AG08396 (cell line): ENCODE measurements around the gene SPTB.
"Not testable (repeated sequence)": the region's sequence is repeated elsewhere in the genome, so short reads cannot be mapped to it uniquely, and the experiment has no call there.

Source experiments
- DNase-seq: peaks from one replicate; pipeline ENCODE4 v3.0.0; 2012; ENCODE audit warnings: low spot score, mixed read lengths

The SPTB gene

DNA sequence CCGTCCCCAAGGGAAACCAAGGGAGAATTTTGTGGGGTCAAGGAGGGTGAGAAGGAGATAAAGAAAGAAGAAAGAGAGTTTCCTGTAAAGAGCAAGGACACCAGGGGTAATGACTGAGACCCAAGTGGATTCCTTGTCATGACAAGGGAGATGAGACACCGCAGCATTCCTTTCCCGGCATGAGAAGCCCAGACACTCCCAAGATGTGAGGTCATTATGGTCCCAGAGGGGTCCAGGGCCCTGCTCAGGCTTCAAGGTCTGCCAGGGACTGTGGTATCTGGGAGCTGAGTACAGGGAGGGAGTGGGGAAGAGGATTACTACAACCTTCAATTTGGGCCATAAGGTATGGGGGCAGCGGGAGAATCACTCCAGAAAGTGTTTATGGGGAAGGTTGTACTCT lies 58.1 kb downstream of the SPTB start:
- no peak for DNase-seq

- no peak for DNase-seq
Measured at GRCh38 chr14:64818151-64818550, 61.6 kb downstream of the SPTB start.

DNA sequence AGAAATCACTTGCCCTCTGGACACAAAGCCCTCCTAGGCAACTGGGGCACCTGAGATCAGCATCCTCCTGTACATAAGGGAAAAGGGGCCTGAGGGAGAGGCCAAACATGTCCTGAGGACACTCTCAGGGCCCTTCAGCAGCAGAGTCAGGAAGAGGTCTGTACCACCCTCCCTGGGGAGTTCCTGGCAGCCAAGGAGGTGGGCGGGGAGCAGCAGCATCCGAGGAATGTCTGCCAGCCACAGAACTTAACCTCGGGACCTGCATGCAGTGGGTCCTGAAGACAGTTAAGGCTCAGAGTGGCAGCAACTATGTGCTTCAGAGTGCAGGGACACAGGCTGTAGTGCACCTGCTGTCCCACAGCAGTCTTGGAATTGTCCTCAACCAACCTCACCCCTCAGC lies 62.1 kb downstream of the SPTB start:
- no peak for DNase-seq

DNA sequence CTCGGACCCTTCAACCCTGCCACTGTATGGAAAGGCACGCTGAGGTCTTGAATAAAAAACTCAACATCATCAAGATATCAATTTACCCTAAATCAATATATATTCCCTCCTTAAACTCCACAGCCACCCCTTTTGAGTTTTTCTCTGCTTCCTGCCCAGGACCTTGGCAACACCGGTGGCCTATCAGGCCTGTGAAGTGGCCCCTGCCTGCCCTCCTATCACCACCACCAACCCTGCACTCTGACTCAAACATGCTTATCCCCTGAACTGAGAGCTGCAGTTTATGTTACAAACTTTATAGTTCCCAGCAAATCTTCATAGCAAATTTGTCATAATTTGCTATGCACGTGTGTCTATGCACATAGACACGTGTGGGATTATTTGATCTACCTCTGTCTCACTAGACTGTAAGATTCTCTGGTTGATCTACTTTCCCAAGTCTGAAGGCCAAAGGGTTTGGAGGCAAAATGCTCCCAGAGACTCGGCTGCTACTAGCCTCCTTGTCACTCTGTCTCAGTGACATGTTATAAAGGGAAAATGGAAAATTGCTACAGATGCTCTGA lies 63.4 kb downstream of the SPTB start:
- DNase-seq = no peak

GRCh38 chr14:64815257-64815656 lies 64.5 kb downstream of the SPTB start:
- no peak for DNase-seq

GRCh38 chr14:64812412-64812811 lies 67.3 kb downstream of the SPTB start:
- DNase-seq = no peak

- DNase-seq = no peak
Measured at GRCh38 chr14:64811676-64812075, 68.0 kb downstream of the SPTB start.

DNA sequence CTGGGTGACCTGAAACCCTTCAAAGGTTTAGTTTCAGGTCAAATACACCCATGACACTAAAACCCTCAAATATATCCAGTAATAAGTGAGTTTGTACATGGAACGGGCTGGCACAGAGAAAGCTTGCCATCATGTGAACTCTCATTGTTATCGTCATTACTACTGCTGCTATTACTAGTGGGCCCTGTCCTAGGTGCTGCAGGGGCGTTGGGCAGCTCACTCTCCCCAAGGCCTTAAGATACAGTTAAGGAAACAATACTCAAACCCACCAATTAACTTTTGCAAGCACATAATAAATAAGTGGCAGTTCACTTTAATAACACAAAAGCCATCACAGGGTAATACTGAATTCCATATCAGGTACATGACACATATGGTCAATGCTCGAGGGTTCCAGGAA lies 71.3 kb downstream of the SPTB start:
- no peak for DNase-seq

DNA sequence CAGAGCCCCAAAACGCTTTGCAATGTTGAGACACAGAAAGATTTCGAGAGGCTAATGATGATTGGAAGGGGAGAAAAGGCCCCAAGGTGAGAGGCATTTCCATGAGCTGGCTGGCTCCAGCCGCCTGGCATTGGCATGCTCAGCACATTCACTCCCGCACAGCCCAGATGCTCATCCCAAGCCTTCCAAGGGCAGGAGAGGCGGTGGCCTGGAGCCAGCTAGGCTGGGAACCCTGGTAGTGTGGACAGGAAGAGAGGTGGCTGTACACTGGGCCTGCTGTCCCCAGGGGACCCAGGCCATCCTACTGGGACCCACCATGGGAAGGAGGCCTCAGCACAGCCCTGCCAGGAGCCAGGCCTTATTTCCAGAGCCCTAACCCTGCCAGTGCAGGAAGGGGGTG lies 72.2 kb downstream of the SPTB start:
- no peak for DNase-seq

GRCh38 chr14:64806862-64807495 lies 72.7 kb downstream of the SPTB start:
- no peak for DNase-seq

DNA sequence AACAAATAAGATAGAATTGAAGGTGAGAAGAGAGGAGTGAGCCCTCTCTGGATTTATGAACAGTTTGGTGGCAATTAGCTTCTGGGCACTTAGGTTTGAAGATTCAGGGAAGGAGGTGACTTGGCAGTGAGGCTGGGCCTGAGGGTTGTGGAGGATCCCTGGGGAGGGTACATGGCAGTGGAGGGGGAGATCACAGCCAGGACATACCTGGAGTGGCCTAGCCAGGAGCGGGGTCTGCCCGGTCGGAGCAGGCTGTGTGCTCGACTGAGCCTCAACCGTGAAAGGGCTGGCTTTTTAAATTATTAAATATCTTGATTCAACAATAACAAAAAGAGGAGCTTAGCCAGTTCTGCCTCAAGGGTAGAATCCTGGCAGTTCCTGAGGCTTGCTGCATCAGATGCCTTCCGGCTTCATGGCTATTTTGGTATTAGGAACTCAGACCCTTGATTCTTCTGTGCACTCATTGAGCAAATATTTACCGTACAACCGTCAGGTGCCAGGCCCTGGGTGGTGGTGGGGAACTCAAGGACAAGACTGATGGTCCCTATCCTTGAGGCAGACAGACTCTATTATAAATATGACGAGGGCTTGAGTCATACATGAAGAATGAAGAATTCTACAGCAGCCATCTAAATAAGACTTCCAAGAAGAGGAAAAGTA lies 73.4 kb downstream of the SPTB start:
- DNase-seq = peak; percentile 64

- not testable (repeated sequence) for DNase-seq
Measured at GRCh38 chr14:64805646-64806045, 74.1 kb downstream of the SPTB start.

DNA sequence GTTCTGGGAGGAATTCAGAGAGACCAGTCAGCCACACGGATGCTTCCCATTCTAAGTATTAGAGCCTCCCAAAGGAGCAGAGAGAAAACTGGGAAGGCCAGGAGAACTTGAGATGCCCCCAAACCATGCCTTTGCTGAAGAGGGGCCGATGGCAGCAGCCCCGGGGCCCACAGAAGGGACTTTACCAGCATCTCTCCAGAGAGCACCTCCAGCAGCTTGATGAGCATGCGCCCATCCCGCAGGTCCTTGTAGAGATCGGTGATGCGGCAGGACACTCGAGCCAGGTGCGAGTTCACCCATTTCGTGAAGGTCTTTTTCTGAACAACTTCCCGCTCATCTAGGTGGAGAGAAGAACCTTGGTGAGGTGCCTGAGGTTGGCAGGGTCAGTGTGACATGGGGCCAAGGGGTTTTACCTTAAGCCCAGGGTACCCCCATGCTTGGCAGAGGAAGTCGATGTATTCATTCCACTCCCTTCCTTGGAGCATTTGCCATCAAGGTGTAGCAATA lies 74.9 kb downstream of the SPTB start:
- no peak for DNase-seq

DNA sequence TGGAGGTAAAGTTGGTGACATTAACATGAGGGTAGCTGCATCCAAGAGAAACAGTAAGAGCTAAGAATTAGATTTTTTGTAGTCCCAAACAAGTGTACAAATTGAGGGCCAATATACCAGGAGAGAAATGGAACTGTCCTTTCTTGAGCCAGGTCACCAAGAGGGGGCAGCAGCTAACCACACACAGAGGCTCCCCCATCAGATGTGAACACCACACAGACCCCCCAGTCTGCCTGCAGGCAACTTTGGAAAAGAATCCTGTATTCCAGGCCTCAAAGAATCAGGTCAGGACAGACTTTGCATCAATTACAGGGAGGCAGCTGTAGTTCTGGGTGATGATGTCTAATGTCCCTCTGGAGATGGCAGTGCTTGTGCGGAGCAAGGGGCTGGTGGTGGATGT lies 77.9 kb downstream of the SPTB start:
- DNase-seq = peak; percentile 32

GRCh38 chr14:64801046-64801445 lies 78.7 kb downstream of the SPTB start:
- no peak for DNase-seq

DNA sequence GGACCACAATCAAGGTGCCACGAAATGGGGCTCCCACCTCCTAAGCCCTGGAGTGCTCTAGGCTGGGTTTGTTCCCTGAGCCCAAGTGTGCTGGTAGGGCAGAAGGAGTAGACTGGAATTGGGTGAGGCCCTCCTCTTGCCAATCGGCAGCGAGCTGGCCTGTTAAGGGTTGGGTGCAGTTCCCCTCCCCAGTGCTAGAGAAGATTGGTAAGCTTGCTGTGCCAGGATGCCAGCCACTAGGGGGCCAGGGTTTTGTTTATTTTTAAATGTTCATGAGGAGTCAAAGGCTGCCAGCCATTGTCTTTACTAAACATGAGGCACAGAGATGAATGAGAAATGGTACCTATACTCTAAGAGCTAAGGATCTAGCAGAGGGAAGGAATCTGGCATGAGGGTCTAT lies 79.7 kb downstream of the SPTB start:
- DNase-seq = peak; percentile 46

- DNase-seq = no peak
Measured at GRCh38 chr14:64799555-64799954, 80.2 kb downstream of the SPTB start.

DNA sequence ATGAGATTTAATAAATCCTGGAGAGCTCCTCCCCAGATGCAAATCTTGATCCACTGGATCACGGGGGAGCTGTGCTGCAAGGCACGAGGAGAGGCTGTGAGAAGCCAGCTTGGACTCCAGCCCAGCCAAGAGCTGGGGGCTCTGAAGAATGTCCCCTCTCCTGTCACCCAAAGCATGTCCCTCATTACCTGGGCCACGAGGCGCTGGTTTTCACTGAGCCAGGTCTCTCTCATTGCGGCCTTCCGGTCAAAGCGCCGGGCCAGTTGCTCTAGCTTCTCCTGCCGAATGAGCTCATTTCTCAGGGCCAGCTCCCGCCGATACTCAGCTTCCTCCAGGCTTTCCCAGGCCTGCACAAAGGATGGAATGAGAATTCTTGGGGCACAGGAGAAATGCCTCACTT lies 83.3 kb downstream of the SPTB start:
- DNase-seq = no peak

GRCh38 chr14:64795921-64796320 lies 83.8 kb downstream of the SPTB start:
- DNase-seq = no peak

GRCh38 chr14:64795211-64795610 lies 84.5 kb downstream of the SPTB start:
- DNase-seq = no peak

DNA sequence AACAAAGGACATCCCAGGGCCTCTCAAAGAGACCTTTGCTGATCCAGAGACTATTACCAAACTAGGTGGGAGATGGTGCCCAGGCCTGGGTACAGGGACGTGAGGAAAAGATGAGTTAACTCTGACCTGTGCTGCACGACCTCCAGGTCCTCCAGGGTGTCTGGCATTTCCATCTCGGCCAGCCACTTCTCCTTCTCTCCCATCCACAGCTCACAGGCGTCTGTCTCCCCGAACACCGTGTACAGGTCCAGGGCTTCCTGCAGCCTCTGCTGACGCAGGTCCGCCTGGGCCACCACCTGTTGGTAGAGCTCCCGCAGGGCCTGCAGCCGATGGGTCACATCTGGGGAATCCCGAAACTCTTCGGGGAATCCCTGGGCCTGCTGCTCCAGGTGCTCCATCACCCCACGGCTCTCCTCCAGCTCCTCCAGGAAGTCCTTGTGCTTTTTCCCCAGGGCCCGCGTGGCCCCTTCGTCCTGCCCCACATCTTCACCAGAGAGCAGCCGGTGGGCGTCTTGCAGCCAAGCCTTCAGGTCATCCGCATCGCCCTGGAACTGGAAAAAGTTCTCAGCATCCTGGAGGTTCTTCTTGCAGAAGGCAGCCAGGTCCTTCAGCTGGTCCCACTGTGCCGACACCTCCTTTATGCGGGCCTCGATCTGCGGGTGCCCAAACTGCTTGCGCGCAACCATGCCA lies 86.7 kb downstream of the SPTB start:
- DNase-seq = no peak

- DNase-seq = no peak
Measured at GRCh38 chr14:64792231-64792630, 87.5 kb downstream of the SPTB start.

DNA sequence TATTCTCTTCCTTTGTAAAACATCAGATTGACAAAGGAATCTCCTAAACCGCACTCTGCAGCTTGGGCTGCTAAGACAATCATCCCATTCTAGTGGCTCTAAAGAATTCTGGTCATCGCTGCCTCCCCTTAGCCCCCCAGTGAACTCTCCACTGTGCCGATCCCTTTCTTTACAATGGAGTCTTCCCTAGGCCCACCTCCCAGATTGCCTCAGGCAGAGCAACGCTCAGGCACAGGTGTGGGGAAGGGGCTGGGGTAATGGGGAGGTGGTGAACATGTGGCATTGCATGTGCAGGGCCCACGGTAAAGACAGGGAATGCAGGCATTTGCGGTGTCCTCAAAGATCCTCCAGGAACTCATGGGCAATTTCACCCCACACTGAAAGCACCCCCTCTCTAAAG lies 89.2 kb downstream of the SPTB start:
- no peak for DNase-seq
